SK-N-SH (cell line): ENCODE data around the gene MINDY4. TPM values are rescaled to one million over a fixed set of nuclear protein-coding genes. Genes with fewer than 3 reads are reported as not detected.

ENCODE experiments used
- CTCF ChIA-PET: fragments of 300-600, 350-600 bp; formaldehyde crosslinking; extraction: SDS; loops from one replicate; lab custom pipeline; 2021; lab: Yijun Ruan, JAX
- POLR2A ChIA-PET: fragments of 350-600 bp; sonication (Branson Sonifier 250); formaldehyde crosslinking; extraction: SDS; loops from one replicate; lab custom pipeline; 2020; ENCODE audit warnings: antibody characterized with exemption, inconsistent platforms; lab: Yijun Ruan, JAX
- DNase-seq: peaks from one replicate; pipeline ENCODE4 v3.0.0; 2012
- H2AFZ ChIP-seq: fragments of 200-600 bp; sonication (generic); 2 replicates; pipeline ENCODE4 v1.8.1; 2016; ENCODE audit warnings: antibody characterized with exemption, mild to moderate bottlenecking, low read depth
- H3F3A ChIP-seq: fragments of 200-600 bp; sonication (generic); replicated peaks from 2 replicates; pipeline ENCODE3; 2016; ENCODE audit warnings: antibody characterized with exemption, mild to moderate bottlenecking; ENCODE audit not compliant: insufficient read depth
- H3K27ac ChIP-seq, 2 experiments: fragments of 200-500 bp in 1 of 2; fragments of 200-600 bp in 1 of 2; sonication (Bioruptor generic) in 1 of 2; sonication (generic), shearing (Covaris generic) in 1 of 2; 2 replicates each; pipeline versions ENCODE4 v1.5.1 to v1.6.1; 2014 to 2016; ENCODE audit warnings: low read depth in 2 of 2, inconsistent platforms in 1 of 2, low read length in 1 of 2, mild to moderate bottlenecking in 1 of 2, mixed read lengths in 1 of 2
- H3K27me3 ChIP-seq: fragments of 200-600 bp; sonication (generic), shearing (Covaris generic); 2 replicates; pipeline ENCODE4 v1.6.1; 2016; ENCODE audit warnings: mixed run types; ENCODE audit not compliant: insufficient read depth
- H3K36me3 ChIP-seq, 2 experiments: fragments of 200-500 bp in 1 of 2; fragments of 200-600 bp in 1 of 2; sonication (Bioruptor generic) in 1 of 2; sonication (generic) in 1 of 2; replicated peaks in 1 of 2; 2 replicates each; pipeline versions ENCODE3 to v1.5.1; 2014 to 2016; ENCODE audit warnings: low read length in 1 of 2, mild to moderate bottlenecking in 1 of 2; ENCODE audit not compliant: insufficient read depth in 2 of 2, control insufficient read depth in 1 of 2
- H3K4me1 ChIP-seq, 2 experiments: fragments of 200-500 bp in 1 of 2; fragments of 200-600 bp in 1 of 2; sonication (Bioruptor generic) in 1 of 2; sonication (generic), shearing (Covaris generic) in 1 of 2; 2 replicates each; pipeline versions ENCODE4 v1.5.1 to v1.6.1; 2014 to 2016; ENCODE audit warnings: low read depth in 1 of 2, low read length in 1 of 2, mixed run types in 1 of 2; ENCODE audit not compliant: insufficient read depth in 2 of 2, control insufficient read depth in 1 of 2
- H3K4me2 ChIP-seq: fragments of 200-600 bp; sonication (generic), shearing (Covaris generic); 2 replicates; pipeline ENCODE4 v1.6.1; 2017; ENCODE audit warnings: mixed run types
- H3K4me3 ChIP-seq, 2 experiments: fragments of 200-500 bp in 1 of 2; fragments of 200-600 bp in 1 of 2; sonication (Bioruptor generic) in 1 of 2; sonication (generic), shearing (Covaris generic) in 1 of 2; 2 replicates each; pipeline versions ENCODE4 v1.5.1 to v1.8.1; 2014 to 2016; ENCODE audit warnings: low read depth in 2 of 2, inconsistent platforms in 1 of 2, low read length in 1 of 2, mild to moderate bottlenecking in 1 of 2, mixed read lengths in 1 of 2, moderate library complexity in 1 of 2
- H3K79me2 ChIP-seq: fragments of 200-600 bp; sonication (generic); 2 replicates; pipeline ENCODE4 v1.8.1; 2017; ENCODE audit warnings: mild to moderate bottlenecking; ENCODE audit not compliant: insufficient read depth
- H3K9ac ChIP-seq: fragments of 200-600 bp; sonication (generic); 2 replicates; pipeline ENCODE4 v1.6.1; 2017; ENCODE audit warnings: mixed run types
- H3K9me2 ChIP-seq: fragments of 200-600 bp; sonication (generic); 2 replicates; pipeline ENCODE4 v1.6.1; 2017; ENCODE audit warnings: mixed run types
- H3K9me3 ChIP-seq: fragments of 200-600 bp; sonication (generic); 2 replicates; pipeline ENCODE4 v1.6.1; 2017; ENCODE audit warnings: mixed run types, mild to moderate bottlenecking, moderate library complexity
- H4K20me1 ChIP-seq: fragments of 200-600 bp; sonication (generic); 2 replicates; pipeline ENCODE4 v1.6.1; 2017; ENCODE audit warnings: mild to moderate bottlenecking, mixed run types; ENCODE audit not compliant: insufficient read depth
- ELF1 ChIP-seq: IDR thresholded peaks from 2 replicates; pipeline ENCODE4 v1.4.0; 2012
- EP300 ChIP-seq, 2 experiments: IDR thresholded peaks; 2 replicates each; pipeline versions ENCODE4 v1.4.0 to v1.6.1; 2012; ENCODE audit warnings: borderline replicate concordance in 1 of 2, low read depth in 1 of 2, low read length in 1 of 2
- FOXM1 ChIP-seq: IDR thresholded peaks from 2 replicates; pipeline ENCODE4 v1.4.0; 2012; ENCODE audit warnings: low read depth, mild to moderate bottlenecking
- GABPA ChIP-seq: IDR thresholded peaks from 2 replicates; pipeline ENCODE4 v1.4.0; 2012; ENCODE audit warnings: low read depth, mild to moderate bottlenecking
- JUND ChIP-seq: IDR thresholded peaks from 2 replicates; pipeline ENCODE4 v1.4.0; 2012
- NFIC ChIP-seq: IDR thresholded peaks from 2 replicates; pipeline ENCODE4 v1.4.0; 2012; ENCODE audit warnings: borderline replicate concordance
- RAD21 ChIP-seq: IDR thresholded peaks from 2 replicates; pipeline ENCODE4 v1.6.1; 2012; ENCODE audit warnings: mild to moderate bottlenecking, low read length
- RFX5 ChIP-seq: IDR thresholded peaks from 2 replicates; pipeline ENCODE4 v1.6.1; 2012; ENCODE audit warnings: mild to moderate bottlenecking, improper control_type of control experiment, low read length
- RXRA ChIP-seq: IDR thresholded peaks from 2 replicates; pipeline ENCODE4 v1.4.0; 2012; ENCODE audit warnings: low read depth, mild to moderate bottlenecking, borderline replicate concordance
- SMC3 ChIP-seq: IDR thresholded peaks from 2 replicates; pipeline ENCODE4 v1.6.1; 2012; ENCODE audit warnings: low read depth, low read length, improper control_type of control experiment
- TCF12 ChIP-seq: IDR thresholded peaks from 2 replicates; pipeline ENCODE4 v1.4.0; 2012
- TEAD4 ChIP-seq: IDR thresholded peaks from 2 replicates; pipeline ENCODE4 v1.4.0; 2012; ENCODE audit warnings: mild to moderate bottlenecking, borderline replicate concordance; ENCODE audit not compliant: insufficient read depth
- WGBS: methylation state at CpG from one replicate; pipeline ENCODE4 v1.1.6; 2017; ENCODE audit warnings: low lambda C conversion rate; 5-methylcytosine and 5-hydroxymethylcytosine counted together
- polyA plus RNA-seq, 3 experiments: library from polyadenylated mRNA; depleted of rRNA; stranded (reverse); fragments of >200 nt; gene quantifications; 2 replicates each; pipeline ENCODE4 v1.2.3, GENCODE V29; 2012
- TF ChIP-seq, protein P1 (sequence below): IDR thresholded peaks from 2 replicates; pipeline ENCODE4 v1.6.1; 2012; ENCODE audit warnings: mild to moderate bottlenecking, low read depth, low read length, moderate library complexity
- TF ChIP-seq, protein P2 (sequence below): IDR thresholded peaks from 2 replicates; pipeline ENCODE4 v1.4.0; 2012; ENCODE audit warnings: low read depth, borderline replicate concordance
- TF ChIP-seq, protein P3 (sequence below): IDR thresholded peaks from 2 replicates; pipeline ENCODE4 v1.4.0; 2012; ENCODE audit warnings: low read depth, borderline replicate concordance
- TF ChIP-seq, protein P4 (sequence below): fragments of 200-600 bp; sonication (generic); IDR thresholded peaks from 2 replicates; pipeline ENCODE4 v1.6.1; 2017; ENCODE audit warnings: antibody characterized with exemption, mild to moderate bottlenecking, moderate library complexity
- TF ChIP-seq, protein P5 (sequence below): fragments of 150-350 bp; IDR thresholded peaks from 2 replicates; pipeline ENCODE4 v1.6.1; 2016; ENCODE audit warnings: mild to moderate bottlenecking, low read depth, low read length

Gene MINDY4
- polyA plus RNA-seq, 1 of the 3 experiments (the other 2 are of a cell fraction), result 1.8 TPM

DNA sequence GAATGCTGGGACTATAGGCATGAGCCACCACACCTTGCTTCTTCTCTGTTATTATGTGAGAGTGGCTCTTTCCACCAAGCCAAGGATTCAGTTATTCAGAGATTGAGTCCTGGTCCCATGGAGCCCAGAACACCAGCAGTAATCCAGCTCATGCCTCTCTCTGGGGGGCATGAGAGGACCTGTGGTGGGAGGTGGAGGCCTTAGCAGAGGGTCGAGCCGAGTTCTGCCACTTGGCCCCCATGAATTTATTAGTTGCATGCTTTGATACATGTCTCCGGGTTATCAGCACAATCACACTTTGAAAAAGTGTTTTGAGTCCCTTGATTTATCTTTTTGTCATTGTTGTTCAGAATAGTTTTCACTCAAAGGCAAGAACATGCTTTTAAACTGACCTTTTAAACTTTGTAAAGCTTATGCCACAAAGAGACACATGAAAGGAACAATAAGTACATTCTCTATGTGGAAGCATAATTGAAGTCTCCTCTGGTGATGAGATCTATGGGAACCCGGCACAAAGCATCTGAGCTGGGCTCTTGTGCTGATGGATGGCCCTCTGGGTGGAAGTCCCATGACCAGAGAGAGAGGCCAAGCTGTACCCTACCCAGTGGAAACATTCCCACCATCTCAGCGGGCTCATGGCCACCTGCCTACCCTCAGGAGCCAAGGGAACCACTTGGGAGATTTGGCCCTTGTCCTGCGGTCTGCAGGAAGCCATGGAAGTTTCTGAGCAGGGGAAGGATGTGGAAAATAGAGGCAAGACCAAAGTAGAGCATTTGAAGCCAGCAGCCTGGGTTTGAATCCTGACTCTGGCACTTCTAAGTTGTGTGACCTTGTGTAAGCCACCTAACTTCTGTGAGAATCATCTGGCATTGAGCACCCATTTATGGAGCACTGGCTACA lies 53.9 kb downstream of the MINDY4 start (continued):
- TF ChIP-seq, protein P1, sequence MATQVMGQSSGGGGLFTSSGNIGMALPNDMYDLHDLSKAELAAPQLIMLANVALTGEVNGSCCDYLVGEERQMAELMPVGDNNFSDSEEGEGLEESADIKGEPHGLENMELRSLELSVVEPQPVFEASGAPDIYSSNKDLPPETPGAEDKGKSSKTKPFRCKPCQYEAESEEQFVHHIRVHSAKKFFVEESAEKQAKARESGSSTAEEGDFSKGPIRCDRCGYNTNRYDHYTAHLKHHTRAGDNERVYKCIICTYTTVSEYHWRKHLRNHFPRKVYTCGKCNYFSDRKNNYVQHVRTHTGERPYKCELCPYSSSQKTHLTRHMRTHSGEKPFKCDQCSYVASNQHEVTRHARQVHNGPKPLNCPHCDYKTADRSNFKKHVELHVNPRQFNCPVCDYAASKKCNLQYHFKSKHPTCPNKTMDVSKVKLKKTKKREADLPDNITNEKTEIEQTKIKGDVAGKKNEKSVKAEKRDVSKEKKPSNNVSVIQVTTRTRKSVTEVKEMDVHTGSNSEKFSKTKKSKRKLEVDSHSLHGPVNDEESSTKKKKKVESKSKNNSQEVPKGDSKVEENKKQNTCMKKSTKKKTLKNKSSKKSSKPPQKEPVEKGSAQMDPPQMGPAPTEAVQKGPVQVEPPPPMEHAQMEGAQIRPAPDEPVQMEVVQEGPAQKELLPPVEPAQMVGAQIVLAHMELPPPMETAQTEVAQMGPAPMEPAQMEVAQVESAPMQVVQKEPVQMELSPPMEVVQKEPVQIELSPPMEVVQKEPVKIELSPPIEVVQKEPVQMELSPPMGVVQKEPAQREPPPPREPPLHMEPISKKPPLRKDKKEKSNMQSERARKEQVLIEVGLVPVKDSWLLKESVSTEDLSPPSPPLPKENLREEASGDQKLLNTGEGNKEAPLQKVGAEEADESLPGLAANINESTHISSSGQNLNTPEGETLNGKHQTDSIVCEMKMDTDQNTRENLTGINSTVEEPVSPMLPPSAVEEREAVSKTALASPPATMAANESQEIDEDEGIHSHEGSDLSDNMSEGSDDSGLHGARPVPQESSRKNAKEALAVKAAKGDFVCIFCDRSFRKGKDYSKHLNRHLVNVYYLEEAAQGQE, result no peak
- TF ChIP-seq FOXM1 (no peak), SMC3 (no peak), RAD21 (no peak), RXRA (no peak)

DNA sequence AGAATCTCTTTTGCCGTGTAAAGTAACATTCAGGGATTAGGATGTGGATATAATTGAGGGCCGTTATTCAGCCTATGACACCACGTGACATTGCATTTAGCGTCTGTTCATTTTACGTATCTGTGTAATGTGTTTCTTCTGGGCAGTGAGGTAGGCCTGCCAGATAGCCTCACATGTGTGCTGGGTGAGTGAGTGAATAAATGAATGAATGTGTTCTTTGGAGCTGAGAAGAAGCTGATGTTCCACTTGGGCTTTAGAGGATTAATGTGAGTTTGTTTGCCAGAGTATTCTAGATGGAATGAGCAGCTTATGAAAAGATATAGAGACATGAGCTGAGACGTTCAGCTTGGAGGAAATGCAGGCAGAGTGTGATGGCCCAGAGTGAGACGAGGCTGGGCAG lies 55.0 kb downstream of the MINDY4 start:
- no peaks in the 10 kb centered on the region for H3K79me2 ChIP-seq
- H3K4me1 ChIP-seq, result no peaks in the 10 kb centered on the region
- no peak for DNase-seq
- 93% methylated on average over 7 of the region's 7 CpGs for WGBS
- no peak overlapping the region for H3K27ac ChIP-seq
- no peak overlapping the region for H3K4me2 ChIP-seq
- CTCF ChIA-PET, result interaction anchor here (1.3 to 1.4 kb wide), 2 partner anchors 112 to 308 kb away, joined by 3 to 4 read pairs; no protein-coding TSS in a partner anchor
- no peaks in the 10 kb centered on the region for H4K20me1 ChIP-seq
- H2AFZ ChIP-seq, result no peak overlapping the region
- POLR2A ChIA-PET, result no interaction called here
- H3K27me3 ChIP-seq, result no peaks in the 10 kb centered on the region
- H3F3A ChIP-seq, result no peaks in the 10 kb centered on the region
- no peak overlapping the region for H3K4me3 ChIP-seq
- no peaks in the 10 kb centered on the region for H3K9me3 ChIP-seq
- H3K36me3 ChIP-seq, result peaks cover 0 to 2% of the 10 kb centered on the region in 2 experiments
- no peak overlapping the region for H3K9ac ChIP-seq
- no peaks in the 10 kb centered on the region for H3K9me2 ChIP-seq
- TF ChIP-seq EP300 (IDR thresholded peaks at IDR 0.05; ENCODE audit: borderline replicate concordance in 1 of 2, low read depth in 1 of 2, low read length in 1 of 2) (no peak), TCF12 (no peak), ELF1 (no peak), RFX5 (no peak), GABPA (no peak), JUND (no peak), TEAD4 (no peak), RAD21 (no peak), NFIC (no peak)
- TF ChIP-seq, protein P2, sequence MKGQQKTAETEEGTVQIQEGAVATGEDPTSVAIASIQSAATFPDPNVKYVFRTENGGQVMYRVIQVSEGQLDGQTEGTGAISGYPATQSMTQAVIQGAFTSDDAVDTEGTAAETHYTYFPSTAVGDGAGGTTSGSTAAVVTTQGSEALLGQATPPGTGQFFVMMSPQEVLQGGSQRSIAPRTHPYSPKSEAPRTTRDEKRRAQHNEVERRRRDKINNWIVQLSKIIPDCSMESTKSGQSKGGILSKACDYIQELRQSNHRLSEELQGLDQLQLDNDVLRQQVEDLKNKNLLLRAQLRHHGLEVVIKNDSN, result no peak
- TF ChIP-seq, protein P3, sequence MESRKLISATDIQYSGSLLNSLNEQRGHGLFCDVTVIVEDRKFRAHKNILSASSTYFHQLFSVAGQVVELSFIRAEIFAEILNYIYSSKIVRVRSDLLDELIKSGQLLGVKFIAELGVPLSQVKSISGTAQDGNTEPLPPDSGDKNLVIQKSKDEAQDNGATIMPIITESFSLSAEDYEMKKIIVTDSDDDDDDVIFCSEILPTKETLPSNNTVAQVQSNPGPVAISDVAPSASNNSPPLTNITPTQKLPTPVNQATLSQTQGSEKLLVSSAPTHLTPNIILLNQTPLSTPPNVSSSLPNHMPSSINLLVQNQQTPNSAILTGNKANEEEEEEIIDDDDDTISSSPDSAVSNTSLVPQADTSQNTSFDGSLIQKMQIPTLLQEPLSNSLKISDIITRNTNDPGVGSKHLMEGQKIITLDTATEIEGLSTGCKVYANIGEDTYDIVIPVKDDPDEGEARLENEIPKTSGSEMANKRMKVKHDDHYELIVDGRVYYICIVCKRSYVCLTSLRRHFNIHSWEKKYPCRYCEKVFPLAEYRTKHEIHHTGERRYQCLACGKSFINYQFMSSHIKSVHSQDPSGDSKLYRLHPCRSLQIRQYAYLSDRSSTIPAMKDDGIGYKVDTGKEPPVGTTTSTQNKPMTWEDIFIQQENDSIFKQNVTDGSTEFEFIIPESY, result no peak
- TF ChIP-seq, protein P4, sequence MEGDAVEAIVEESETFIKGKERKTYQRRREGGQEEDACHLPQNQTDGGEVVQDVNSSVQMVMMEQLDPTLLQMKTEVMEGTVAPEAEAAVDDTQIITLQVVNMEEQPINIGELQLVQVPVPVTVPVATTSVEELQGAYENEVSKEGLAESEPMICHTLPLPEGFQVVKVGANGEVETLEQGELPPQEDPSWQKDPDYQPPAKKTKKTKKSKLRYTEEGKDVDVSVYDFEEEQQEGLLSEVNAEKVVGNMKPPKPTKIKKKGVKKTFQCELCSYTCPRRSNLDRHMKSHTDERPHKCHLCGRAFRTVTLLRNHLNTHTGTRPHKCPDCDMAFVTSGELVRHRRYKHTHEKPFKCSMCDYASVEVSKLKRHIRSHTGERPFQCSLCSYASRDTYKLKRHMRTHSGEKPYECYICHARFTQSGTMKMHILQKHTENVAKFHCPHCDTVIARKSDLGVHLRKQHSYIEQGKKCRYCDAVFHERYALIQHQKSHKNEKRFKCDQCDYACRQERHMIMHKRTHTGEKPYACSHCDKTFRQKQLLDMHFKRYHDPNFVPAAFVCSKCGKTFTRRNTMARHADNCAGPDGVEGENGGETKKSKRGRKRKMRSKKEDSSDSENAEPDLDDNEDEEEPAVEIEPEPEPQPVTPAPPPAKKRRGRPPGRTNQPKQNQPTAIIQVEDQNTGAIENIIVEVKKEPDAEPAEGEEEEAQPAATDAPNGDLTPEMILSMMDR, result no peak
- TF ChIP-seq, protein P5, sequence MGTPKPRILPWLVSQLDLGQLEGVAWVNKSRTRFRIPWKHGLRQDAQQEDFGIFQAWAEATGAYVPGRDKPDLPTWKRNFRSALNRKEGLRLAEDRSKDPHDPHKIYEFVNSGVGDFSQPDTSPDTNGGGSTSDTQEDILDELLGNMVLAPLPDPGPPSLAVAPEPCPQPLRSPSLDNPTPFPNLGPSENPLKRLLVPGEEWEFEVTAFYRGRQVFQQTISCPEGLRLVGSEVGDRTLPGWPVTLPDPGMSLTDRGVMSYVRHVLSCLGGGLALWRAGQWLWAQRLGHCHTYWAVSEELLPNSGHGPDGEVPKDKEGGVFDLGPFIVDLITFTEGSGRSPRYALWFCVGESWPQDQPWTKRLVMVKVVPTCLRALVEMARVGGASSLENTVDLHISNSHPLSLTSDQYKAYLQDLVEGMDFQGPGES, result no peak
- TF ChIP-seq, protein P1, result no peak
